22Rv1 (cell line): Measurements from ENCODE around the gene VSIG2.

Experiments
- H3K27ac ChIP-seq: fragments of 450-650 bp; 2 replicates; pipeline ENCODE4 v1.5.1; 2017
- ZFX ChIP-seq: fragments of 450-650 bp; IDR thresholded peaks from 2 replicates; pipeline ENCODE4 v1.6.1; 2017; ENCODE audit warnings: antibody characterized with exemption, borderline replicate concordance
- TF ChIP-seq, protein P1 (sequence below): fragments of 450-650 bp; IDR thresholded peaks from 2 replicates; pipeline ENCODE4 v1.5.1; 2017; ENCODE audit warnings: mild to moderate bottlenecking

The VSIG2 gene

DNA sequence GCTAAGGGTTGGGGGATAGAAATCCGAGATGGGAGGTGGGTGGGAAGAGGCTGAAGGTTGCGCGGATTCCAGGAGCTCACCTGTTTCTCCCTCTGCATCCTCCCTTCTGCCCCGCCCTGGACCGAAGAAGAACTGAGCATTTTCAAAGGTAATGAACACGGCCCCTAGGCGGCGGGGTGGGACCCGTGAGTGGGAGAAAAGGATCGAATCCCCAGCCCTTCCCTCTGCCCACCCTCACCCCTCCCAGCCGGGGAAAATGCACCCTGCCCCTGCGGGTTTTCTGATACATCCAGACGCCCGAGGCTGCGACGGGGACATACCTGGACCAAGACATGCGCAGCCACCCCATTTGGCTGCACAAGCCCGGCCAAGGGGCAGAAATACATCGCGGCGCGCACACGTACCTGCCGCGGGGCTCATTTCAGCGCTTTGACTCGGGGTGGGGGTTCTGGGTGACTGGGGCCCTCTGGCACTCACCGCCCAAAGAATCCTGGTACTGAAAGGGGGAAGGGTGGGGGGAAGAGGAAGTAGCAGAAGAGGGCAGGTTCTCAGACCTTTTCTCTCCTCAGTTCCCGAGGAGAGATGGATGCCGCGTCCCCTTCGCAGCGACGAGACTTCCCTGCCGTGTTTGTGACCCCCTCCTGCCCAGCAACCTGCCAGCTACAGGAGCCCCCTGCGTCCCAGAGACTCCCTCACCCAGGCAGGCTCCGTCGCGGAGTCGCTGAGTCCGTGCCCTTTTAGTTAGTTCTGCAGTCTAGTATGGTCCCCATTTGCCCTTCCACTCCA, 6.0 kb downstream of the VSIG2 start:
- peak overlapping the region; percentile 73 for H3K27ac ChIP-seq
- no peak for TF ChIP-seq ZFX
- TF ChIP-seq, protein P1, sequence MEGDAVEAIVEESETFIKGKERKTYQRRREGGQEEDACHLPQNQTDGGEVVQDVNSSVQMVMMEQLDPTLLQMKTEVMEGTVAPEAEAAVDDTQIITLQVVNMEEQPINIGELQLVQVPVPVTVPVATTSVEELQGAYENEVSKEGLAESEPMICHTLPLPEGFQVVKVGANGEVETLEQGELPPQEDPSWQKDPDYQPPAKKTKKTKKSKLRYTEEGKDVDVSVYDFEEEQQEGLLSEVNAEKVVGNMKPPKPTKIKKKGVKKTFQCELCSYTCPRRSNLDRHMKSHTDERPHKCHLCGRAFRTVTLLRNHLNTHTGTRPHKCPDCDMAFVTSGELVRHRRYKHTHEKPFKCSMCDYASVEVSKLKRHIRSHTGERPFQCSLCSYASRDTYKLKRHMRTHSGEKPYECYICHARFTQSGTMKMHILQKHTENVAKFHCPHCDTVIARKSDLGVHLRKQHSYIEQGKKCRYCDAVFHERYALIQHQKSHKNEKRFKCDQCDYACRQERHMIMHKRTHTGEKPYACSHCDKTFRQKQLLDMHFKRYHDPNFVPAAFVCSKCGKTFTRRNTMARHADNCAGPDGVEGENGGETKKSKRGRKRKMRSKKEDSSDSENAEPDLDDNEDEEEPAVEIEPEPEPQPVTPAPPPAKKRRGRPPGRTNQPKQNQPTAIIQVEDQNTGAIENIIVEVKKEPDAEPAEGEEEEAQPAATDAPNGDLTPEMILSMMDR = peak; percentile 35

DNA sequence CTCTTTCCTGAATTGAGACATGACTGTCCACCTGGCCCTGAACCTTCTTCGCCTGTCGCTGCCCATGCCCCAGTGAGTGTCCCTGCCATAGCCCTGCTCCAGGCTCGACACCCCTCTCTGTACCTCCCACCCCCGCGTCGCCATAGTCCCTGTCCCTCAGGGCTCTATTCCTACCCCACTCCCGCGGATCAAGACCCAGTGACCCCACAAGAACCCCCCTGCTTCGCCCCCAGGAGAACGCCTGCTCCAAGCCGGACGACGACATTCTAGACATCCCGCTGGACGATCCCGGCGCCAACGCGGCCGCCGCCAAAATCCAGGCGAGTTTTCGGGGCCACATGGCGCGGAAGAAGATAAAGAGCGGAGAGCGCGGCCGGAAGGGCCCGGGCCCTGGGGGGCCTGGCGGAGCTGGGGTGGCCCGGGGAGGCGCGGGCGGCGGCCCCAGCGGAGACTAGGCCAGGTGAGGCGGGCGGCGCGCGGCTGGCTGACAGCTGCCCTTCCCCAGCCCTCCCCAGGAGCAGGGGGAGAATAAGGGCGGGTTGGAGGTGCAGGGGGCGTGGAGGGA, 6.7 kb downstream of the VSIG2 start:
- H3K27ac ChIP-seq = no peak overlapping the region
- TF ChIP-seq, protein P1 = no peak
- no peak for TF ChIP-seq ZFX

DNA sequence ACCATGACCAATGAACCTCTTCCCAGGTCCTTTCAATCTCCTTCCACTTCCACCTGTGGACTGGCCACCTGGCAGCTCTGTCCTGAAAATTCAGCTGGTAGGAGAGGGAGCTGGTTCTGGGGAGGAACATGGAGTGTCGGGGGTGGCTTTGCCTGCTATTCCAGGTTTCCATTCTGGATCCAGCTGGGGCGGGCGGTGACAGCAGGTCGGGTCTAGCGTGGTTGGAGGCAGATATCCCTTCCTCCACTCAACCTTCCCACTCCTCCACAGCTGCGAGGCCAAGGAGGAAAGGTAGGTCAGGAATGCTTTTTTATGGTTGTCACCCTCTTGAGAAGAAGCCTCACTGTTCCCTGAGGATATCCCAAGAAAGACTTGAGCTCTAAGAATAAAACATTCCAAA, 9.0 kb downstream of the VSIG2 start:
- no peak overlapping the region for H3K27ac ChIP-seq
- TF ChIP-seq, protein P1 = no peak
- TF ChIP-seq ZFX = no peak

DNA sequence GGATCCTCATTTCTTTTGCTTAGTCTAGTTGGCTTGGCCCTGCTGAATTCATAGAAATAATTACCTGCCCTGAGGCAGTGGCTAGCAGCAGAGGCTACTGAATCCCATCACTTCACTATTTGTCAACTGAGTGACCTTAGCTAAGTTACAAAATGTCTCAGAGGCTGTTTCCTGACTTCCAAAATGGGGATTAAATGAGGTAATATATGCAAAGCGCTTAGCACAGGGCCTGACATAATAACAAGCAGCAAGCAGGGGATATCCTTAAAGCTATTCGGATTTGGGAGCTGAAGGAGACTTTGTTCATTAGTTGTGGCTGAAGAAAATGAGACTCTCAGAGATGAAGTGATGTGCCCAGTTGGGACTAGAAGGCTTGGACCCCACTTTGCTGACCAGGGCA, 9.5 kb downstream of the VSIG2 start:
- no peak for TF ChIP-seq ZFX
- TF ChIP-seq, protein P1 = no peak
- no peak overlapping the region for H3K27ac ChIP-seq

DNA sequence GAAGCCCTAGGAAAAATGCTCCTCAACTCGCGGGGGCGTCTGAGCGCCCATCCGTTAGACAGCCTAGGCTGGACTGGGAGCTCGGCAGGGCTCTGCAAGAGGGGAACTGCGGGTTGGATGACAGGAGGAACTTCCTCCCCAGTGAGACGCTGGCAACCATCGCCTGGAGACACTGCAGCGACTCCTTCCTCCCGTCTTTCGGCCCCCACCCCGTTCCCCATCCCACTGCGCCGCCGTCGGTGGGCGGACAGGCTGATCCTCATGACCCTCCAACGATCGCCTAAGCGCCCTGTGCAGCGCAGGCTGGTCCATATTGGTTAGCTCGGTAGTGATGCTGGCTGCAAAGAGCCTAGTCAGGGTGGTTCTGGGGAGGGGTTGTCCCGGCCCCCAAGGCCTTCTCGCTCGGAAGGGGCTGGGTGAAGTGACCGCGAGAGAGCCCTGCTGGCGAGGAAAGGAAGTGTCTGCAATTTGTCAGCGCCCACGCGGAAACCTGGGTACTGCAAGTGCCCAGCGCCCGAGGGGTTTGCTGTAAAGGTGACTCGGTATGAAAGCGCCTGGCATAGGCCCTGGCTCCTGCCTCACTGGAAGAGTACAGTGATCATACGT, 11.7 kb downstream of the VSIG2 start:
- H3K27ac ChIP-seq = no peak overlapping the region
- TF ChIP-seq, protein P1 = peak; percentile 53
- no peak for TF ChIP-seq ZFX

DNA sequence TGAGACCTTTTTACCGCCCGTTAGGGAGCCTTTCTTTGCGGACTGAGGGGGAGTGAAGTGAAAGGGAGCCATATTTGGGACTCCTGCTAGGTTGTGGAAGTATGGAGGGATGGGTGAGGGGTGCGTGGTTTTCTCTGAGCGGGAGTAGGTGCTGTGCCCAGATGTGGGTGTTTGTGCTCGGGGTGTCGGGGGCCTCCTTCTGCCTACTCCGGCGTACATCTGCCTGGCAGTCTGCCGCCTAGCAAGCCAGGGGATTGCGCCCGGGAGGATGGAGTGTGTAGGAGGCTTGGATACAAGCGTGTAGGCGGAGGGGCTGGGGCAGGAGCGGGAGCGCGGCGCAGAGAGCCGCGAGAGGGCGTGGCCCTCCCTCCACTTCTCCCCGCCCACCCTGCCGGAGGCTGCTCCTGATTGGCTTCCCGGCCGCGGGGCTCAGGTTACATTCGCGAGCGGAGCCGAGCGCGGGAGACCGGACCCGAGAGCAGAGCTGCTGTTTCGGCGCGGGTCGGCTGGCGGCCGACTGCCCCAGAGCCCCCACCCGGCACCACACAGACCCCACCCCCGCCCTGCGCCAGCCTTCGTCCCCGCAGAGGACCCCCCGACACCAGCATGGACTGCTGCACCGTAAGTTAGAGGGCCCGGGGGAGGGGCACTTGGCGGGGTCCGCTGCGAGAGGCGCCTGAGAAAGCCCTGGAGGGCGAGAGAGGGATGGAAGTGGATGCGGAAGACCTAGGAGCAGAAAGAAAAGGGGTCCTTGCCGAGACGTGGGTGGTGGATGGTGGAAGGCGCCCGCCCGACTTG, 12.4 kb downstream of the VSIG2 start, which contains the start of gene NRGN:
Gene NRGN (plus strand): TSS at position 464 of the 798 bp plus-strand sequence. CDS start 143 bp downstream, at position 607.
- no peak for TF ChIP-seq ZFX
- TF ChIP-seq, protein P1 = no peak
- no peak within 1 kb of the TSS for H3K27ac ChIP-seq
